Esophagus squamous epithelium (tissue), 5 donors: ENCODE data around the gene GPR150. TPM values are rescaled to one million over a fixed set of nuclear protein-coding genes. Genes with fewer than 3 reads are reported as not detected.
"Not testable (repeated sequence)": the region's sequence is repeated elsewhere in the genome, so short reads cannot be mapped to it uniquely, and the experiment has no call there.

ENCODE experiments used
- DNase-seq: peaks from one replicate; lab custom pipeline; 2025; lab: John Stamatoyannopoulos, UW
- H3K27ac ChIP-seq, 4 donors: fragments of 200-600 bp; sonication (generic); one replicate each; pipeline ENCODE4 v1.5.1; 2016 to 2019; ENCODE audit warnings: mild to moderate bottlenecking in 1 of 4
- H3K27me3 ChIP-seq, 4 donors: fragments of 200-600 bp; sonication (generic); 1 replicate in 3 of 4; 2 replicates in 1 of 4; pipeline versions ENCODE4 v1.5.1 to v1.6.0; 2017 to 2021; ENCODE audit warnings: antibody characterized with exemption in 1 of 4
- H3K36me3 ChIP-seq, 3 donors: fragments of 200-600 bp; sonication (generic); one replicate each; pipeline ENCODE4 v1.5.1; 2016 to 2019
- H3K4me1 ChIP-seq, 3 donors: fragments of 200-600 bp; sonication (generic); one replicate each; pipeline ENCODE4 v1.5.1; 2017 to 2019
- H3K4me3 ChIP-seq, 4 donors: fragments of 200-600 bp; sonication (generic); 1 replicate in 3 of 4; 2 replicates in 1 of 4; pipeline ENCODE4 v1.5.1; 2016 to 2019; ENCODE audit warnings: mild to moderate bottlenecking in 2 of 4, moderate library complexity in 1 of 4
- H3K9me3 ChIP-seq, 3 donors: fragments of 200-600 bp; sonication (generic); one replicate each; pipeline ENCODE4 v1.5.1; 2016 to 2019
- POLR2A ChIP-seq, 4 donors: fragments of 450-650 bp; IDR thresholded peaks; one replicate each; pipeline ENCODE4 v1.6.1; 2017; ENCODE audit warnings: antibody characterized with exemption in 4 of 4, mild to moderate bottlenecking in 4 of 4, moderate library complexity in 3 of 4
- WGBS, 2 donors: methylation state at CpG; one replicate each; pipeline ENCODE4 v1.1.5; 2018; 5-methylcytosine and 5-hydroxymethylcytosine counted together
- intact Hi-C: fragments of 100-400 bp; cut with DNase I; formaldehyde crosslinking; loops from one replicate; pipeline ENCODE4 v1.15.0; 2022
- total RNA-seq, 4 donors: library from RNA; depleted of rRNA; stranded (reverse); fragments of >200 nt; gene quantifications; one replicate each; pipeline ENCODE4 v1.1.0, GENCODE V29; 2016
- TF ChIP-seq, protein P1 (sequence below), 6 experiments: fragments of 450-650 bp in 4 of 6; fragments of 200-600 bp in 2 of 6; sonication (generic) in 2 of 6; IDR thresholded peaks; one replicate each; pipeline ENCODE4 v1.5.1; 2016 to 2019; ENCODE audit warnings: antibody characterized with exemption in 6 of 6, mild to moderate bottlenecking in 4 of 6, moderate library complexity in 4 of 6
- donor health status: DM: yes; HTN: yes; CAD: no.

Gene GPR150
- total RNA-seq, 4 donors from 2014 or later = not detected

DNA sequence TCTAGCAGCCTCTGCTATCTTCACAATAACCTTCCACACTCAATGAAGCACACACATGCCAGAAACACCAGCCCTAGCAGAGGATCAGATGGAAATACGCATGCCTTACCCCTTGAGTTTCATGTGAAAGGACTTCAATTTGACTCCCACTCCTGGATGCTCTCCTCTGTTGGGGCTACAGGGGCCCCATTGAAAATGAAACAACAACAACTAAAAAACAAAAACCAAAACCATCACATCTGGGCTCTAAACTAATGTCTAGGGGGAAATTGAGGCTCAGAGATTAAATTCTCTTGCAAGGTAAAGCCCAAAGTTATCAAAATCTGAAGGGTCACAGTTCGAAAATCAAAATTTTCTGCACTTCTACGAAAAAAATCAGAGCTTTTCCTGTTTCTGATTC is 18.7 kb downstream of the GPR150 start:
- no peak overlapping the region for H3K4me3 ChIP-seq
- WGBS, 2 donors = 83 to 84% methylated on average over 3 of the region's 3 CpGs
- TF ChIP-seq, protein P1, sequence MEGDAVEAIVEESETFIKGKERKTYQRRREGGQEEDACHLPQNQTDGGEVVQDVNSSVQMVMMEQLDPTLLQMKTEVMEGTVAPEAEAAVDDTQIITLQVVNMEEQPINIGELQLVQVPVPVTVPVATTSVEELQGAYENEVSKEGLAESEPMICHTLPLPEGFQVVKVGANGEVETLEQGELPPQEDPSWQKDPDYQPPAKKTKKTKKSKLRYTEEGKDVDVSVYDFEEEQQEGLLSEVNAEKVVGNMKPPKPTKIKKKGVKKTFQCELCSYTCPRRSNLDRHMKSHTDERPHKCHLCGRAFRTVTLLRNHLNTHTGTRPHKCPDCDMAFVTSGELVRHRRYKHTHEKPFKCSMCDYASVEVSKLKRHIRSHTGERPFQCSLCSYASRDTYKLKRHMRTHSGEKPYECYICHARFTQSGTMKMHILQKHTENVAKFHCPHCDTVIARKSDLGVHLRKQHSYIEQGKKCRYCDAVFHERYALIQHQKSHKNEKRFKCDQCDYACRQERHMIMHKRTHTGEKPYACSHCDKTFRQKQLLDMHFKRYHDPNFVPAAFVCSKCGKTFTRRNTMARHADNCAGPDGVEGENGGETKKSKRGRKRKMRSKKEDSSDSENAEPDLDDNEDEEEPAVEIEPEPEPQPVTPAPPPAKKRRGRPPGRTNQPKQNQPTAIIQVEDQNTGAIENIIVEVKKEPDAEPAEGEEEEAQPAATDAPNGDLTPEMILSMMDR (IDR thresholded peaks at IDR 0.05) = no peak
- no peak for TF ChIP-seq POLR2A (IDR thresholded peaks at IDR 0.05)
- DNase-seq = no peak
- no peaks in the 10 kb centered on the region for H3K9me3 ChIP-seq
- peaks cover 0 to 12% (median 0%) of the 10 kb centered on the region in 4 donors for H3K27me3 ChIP-seq
- no peak overlapping the region for H3K27ac ChIP-seq
- H3K4me1 ChIP-seq = no peaks in the 10 kb centered on the region
- no peaks in the 10 kb centered on the region for H3K36me3 ChIP-seq
- intact Hi-C loops = no loop called here

DNA sequence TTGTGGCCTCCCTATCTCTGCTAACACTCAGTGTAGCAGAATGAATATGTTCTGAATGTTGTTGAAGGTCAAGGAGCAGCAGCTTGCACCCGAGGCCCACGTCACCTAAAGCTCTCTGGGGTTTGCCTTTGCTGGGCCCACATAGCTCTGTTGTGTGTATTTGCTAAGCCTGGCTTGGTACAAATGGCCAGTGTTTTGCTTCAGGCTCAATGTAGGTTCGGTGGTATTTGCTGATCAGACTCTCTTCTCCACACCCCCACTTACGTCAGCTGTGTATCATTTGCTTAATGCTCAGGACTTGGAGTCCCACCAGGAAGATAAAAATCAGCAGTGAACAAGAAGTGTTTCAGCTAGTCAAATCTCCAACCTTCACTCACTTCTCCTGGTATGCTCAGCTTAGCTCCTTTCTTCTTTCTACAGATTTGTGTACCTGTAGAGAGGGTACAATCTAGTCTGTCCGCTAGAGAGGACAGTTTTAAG is 21.9 kb downstream of the GPR150 start:
- intact Hi-C loops = no loop called here

DNA sequence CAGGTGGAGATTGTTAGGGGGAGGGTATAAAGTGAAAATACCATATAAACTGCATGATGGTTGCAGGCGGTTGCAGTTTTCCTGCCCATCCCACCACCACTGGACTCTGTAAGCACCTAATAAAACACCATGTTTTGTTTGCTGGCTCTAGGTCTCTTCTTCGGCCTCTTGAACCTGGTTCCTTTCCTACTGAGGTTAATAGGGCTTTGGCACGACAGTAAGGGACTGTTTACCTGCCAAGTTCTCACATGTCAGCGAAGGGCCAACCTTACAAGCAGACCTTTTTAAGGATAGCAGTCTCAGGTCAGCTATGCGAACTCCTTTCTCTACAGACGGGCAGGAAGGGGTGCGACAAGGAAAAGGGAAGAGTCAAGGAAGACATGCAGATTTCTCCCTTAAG is 23.3 kb downstream of the GPR150 start:
- Histone ChIP-seq H3K36me3 (no peaks in the 10 kb centered on the region), H3K4me3 (no peak overlapping the region), H3K9me3 (no peaks in the 10 kb centered on the region), H3K4me1 (peaks cover 0 to 28% (median 10%) of the 10 kb centered on the region in 3 donors), H3K27ac (peak overlapping the region in 1 of 4 donors; percentile 66), H3K27me3 (no peaks in the 10 kb centered on the region)
- 85 to 90% methylated on average over 7 of the region's 7 CpGs for WGBS, 2 donors
- intact Hi-C loops = no loop called here
- TF ChIP-seq POLR2A (IDR thresholded peaks at IDR 0.05) = no peak
- TF ChIP-seq, protein P1 (IDR thresholded peaks at IDR 0.05) = no peak
- DNase-seq = no peak

More for the DNA sequence above, 21.9 kb downstream of the GPR150 start:
- H3K27ac ChIP-seq = peak overlapping the region in 3 of 4 donors; percentile 51 to 71 (median 66)
- no peaks in the 10 kb centered on the region for H3K9me3 ChIP-seq
- peaks cover 0 to 14% (median 0%) of the 10 kb centered on the region in 3 donors for H3K4me1 ChIP-seq
- no peaks in the 10 kb centered on the region for H3K36me3 ChIP-seq
- WGBS, 2 donors = 68 to 86% methylated on average over 4 to 5 of the region's 5 CpGs
- TF ChIP-seq, protein P1 (IDR thresholded peaks at IDR 0.05) = no peak
- no peak for TF ChIP-seq POLR2A (IDR thresholded peaks at IDR 0.05)
- H3K4me3 ChIP-seq = no peak overlapping the region
- peaks cover 0 to 6% (median 0%) of the 10 kb centered on the region in 4 donors for H3K27me3 ChIP-seq
- no peak for DNase-seq

DNA sequence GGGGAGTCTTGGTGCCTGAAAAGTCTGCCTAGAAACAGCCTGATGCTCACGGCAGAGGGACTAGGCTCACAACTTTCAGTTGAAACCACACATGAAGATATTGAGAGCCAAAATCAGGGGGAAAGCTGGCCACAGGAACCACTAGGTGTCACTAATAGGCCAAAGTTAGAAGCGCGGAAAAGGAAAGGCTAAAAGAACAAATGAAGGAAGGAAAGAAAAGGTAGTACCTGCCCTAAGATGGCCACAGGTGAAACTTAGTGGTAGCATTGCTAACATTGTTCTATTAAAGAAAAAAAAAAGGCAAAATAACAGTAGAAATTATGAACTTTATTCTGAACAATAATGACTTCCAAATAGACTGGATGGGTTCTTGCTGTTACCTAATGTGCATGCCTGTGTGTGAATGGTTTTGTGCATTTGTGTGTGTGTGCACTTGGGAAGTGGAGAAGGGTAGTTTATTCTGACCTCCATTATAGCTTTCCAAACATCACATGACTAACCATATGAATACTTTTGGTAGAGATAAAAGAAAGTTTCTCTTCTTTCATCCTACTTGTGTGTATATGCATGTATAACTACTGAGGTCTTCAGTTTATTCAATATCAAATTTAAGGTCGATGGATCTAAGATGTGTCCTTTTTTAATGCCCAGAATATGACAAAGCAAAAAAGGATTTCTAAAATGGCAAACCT is 24.6 kb downstream of the GPR150 start:
- no peak for DNase-seq
- 12 to 15% methylated on average over 4 of the region's 4 CpGs for WGBS, 2 donors
- H3K9me3 ChIP-seq = no peaks in the 10 kb centered on the region
- intact Hi-C loops = loop anchor here (5.0 kb wide), 1 partner anchor 203 kb away; no protein-coding TSS in a partner anchor
- no peaks in the 10 kb centered on the region for H3K36me3 ChIP-seq
- H3K27ac ChIP-seq = peak overlapping the region in 3 of 4 donors; percentile 62 to 98 (median 94)
- no peaks in the 10 kb centered on the region for H3K27me3 ChIP-seq
- no peak overlapping the region for H3K4me3 ChIP-seq
- TF ChIP-seq POLR2A (IDR thresholded peaks at IDR 0.05) = no peak
- TF ChIP-seq, protein P1 (IDR thresholded peaks at IDR 0.05) = peak; percentile 51 to 73 (median 66)
- H3K4me1 ChIP-seq = peaks cover 0 to 29% (median 10%) of the 10 kb centered on the region in 3 donors

DNA sequence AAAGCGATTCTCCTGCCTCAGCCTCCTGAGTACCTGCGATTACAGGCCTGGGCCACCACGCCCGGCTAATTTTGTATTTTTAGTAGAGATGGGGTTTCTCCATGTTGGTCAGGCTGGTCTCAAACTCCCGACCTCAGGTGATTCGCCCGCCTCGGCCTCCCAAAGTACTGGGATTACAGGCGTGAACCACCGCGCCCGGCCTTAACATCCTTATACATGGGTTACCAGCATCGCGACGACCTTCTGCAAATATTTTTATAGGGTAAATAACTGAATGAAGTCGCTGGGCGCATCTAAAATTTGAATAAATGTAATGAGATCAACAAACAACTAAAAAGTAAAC is 26.3 kb downstream of the GPR150 start:
- DNase-seq = peak; percentile 57
- not testable (repeated sequence) for H3K27me3 ChIP-seq, H3K9me3 ChIP-seq, H3K36me3 ChIP-seq
- 79 to 90% methylated on average over 10 to 14 of the region's 17 CpGs for WGBS, 2 donors
- intact Hi-C loops = loop anchor here (5.0 kb wide), 1 partner anchor 201 kb away; no protein-coding TSS in a partner anchor
- Histone ChIP-seq H3K4me3 (peak overlapping the region in 3 of 4 donors; percentile 60 to 76 (median 68)), H3K4me1 (peaks cover 0 to 29% (median 10%) of the 10 kb centered on the region in 3 donors), H3K27ac (peak overlapping the region; percentile 90 to 98 (median 94))
